ENCODE results near the gene CAMKV.
A peak's percentile ranks its signal among the peaks of the same experiment; 100 is the strongest.

DNA sequence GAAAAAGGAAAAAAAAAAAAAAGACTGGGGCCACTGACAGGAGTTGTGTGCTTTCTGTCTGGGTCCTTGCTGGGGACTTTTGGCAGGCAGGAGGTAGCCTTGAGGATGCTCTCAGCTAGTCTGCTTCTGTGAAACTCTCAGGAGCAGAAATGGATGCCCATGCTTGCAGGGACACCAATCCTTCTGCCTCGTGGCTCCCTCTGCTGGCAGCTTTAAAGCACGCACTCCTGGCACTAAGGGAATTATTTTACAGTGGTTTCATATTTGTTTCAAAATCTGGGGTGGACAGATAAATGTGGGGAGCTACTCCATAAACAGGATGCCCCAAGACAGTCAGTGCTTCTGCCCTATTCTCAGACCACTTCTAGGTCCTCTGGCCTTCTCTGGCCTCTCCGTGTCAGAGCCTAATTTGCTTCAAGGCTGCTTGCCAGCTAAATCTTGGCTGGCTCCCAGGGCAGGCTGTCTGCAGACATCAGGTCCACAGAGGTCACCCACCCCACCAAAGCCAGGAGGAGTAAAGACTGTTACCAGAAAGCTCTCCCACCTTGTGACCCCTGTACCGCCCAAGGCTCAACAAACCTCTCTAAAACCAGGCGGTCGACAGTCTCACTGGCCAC, 30.4 kb downstream of the CAMKV start:
- TF ChIP-seq, protein P1, sequence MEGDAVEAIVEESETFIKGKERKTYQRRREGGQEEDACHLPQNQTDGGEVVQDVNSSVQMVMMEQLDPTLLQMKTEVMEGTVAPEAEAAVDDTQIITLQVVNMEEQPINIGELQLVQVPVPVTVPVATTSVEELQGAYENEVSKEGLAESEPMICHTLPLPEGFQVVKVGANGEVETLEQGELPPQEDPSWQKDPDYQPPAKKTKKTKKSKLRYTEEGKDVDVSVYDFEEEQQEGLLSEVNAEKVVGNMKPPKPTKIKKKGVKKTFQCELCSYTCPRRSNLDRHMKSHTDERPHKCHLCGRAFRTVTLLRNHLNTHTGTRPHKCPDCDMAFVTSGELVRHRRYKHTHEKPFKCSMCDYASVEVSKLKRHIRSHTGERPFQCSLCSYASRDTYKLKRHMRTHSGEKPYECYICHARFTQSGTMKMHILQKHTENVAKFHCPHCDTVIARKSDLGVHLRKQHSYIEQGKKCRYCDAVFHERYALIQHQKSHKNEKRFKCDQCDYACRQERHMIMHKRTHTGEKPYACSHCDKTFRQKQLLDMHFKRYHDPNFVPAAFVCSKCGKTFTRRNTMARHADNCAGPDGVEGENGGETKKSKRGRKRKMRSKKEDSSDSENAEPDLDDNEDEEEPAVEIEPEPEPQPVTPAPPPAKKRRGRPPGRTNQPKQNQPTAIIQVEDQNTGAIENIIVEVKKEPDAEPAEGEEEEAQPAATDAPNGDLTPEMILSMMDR (IDR thresholded peaks at IDR 0.05), result peak; percentile 94
- no peak for TF ChIP-seq EZH2 (IDR thresholded peaks at IDR 0.05)
- no peak for TF ChIP-seq EZH2phosphoT487 (IDR thresholded peaks at IDR 0.05)
